Kidney epithelial cell (primary cell): Measurements from ENCODE around the gene ARHGAP24. TPM values are rescaled to one million over a fixed set of nuclear protein-coding genes. Genes with fewer than 3 reads are reported as not detected.

ENCODE experiments used
- DNase-seq: peaks from one replicate; pipeline ENCODE4 v3.0.0-alpha.2; 2010; ENCODE audit warnings: low read depth
- H3K27me3 ChIP-seq: 2 replicates; pipeline ENCODE4 v1.6.0; 2011; ENCODE audit warnings: low read length; ENCODE audit not compliant: control insufficient read depth, insufficient read depth
- H3K36me3 ChIP-seq: 2 replicates; pipeline ENCODE4 v1.5.1; 2011; ENCODE audit warnings: low read length; ENCODE audit not compliant: control insufficient read depth, insufficient read depth
- H3K4me3 ChIP-seq: 2 replicates; pipeline ENCODE4 v1.5.1; 2011; ENCODE audit warnings: low read depth, mild to moderate bottlenecking, control low read depth, low read length
- total RNA-seq: library from RNA; depleted of rRNA; stranded (reverse); fragments of >200 nt; gene quantifications from 2 replicates; pipeline ENCODE4 v1.2.3, GENCODE V29; 2015
- TF ChIP-seq, protein P1 (sequence below): IDR thresholded peaks from 2 replicates; pipeline ENCODE4 v1.5.1; 2011; ENCODE audit warnings: mild to moderate bottlenecking, moderate library complexity, low read length, control low read depth, inconsistent platforms; ENCODE audit not compliant: insufficient read depth, poor library complexity, severe bottlenecking

The ARHGAP24 gene
- total RNA-seq, 1 donor from 2014 or later = 9.6 TPM

DNA sequence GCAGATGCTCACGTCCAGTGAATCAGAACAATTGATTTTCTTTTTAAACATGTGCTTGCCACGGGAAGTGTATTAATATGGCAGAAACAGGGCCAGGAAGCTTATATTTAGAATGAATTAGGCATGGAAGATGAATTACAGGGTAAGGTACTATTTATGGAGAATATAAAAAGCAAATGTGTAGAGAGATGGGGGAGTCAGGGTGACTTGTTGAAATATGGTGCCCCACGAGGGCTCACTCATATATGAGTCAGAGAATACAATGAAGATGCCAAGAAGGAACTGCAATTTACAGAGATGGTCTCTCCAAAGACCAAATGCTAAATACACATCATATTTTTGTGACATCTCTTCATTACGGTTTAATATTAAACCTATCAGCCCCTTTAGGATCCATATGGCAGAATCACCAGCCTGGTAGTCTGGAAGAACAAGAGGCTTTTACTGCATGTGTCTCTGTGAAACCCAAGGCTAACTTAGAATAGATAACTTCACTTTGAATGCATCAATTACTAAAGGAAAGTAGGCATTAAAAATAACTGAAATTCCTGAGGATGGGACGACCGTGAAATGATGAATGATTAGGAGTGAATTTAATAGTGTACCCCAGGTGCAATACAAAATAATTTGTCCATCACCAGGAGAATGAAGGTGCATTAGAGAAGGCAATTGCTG lies 385.3 kb downstream of the ARHGAP24 start:
- TF ChIP-seq, protein P1, sequence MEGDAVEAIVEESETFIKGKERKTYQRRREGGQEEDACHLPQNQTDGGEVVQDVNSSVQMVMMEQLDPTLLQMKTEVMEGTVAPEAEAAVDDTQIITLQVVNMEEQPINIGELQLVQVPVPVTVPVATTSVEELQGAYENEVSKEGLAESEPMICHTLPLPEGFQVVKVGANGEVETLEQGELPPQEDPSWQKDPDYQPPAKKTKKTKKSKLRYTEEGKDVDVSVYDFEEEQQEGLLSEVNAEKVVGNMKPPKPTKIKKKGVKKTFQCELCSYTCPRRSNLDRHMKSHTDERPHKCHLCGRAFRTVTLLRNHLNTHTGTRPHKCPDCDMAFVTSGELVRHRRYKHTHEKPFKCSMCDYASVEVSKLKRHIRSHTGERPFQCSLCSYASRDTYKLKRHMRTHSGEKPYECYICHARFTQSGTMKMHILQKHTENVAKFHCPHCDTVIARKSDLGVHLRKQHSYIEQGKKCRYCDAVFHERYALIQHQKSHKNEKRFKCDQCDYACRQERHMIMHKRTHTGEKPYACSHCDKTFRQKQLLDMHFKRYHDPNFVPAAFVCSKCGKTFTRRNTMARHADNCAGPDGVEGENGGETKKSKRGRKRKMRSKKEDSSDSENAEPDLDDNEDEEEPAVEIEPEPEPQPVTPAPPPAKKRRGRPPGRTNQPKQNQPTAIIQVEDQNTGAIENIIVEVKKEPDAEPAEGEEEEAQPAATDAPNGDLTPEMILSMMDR = no peak
- Histone ChIP-seq H3K4me3 (no peak overlapping the region), H3K27me3 (no peaks in the 10 kb centered on the region), H3K36me3 (no peaks in the 10 kb centered on the region)
- DNase-seq = no peak

DNA sequence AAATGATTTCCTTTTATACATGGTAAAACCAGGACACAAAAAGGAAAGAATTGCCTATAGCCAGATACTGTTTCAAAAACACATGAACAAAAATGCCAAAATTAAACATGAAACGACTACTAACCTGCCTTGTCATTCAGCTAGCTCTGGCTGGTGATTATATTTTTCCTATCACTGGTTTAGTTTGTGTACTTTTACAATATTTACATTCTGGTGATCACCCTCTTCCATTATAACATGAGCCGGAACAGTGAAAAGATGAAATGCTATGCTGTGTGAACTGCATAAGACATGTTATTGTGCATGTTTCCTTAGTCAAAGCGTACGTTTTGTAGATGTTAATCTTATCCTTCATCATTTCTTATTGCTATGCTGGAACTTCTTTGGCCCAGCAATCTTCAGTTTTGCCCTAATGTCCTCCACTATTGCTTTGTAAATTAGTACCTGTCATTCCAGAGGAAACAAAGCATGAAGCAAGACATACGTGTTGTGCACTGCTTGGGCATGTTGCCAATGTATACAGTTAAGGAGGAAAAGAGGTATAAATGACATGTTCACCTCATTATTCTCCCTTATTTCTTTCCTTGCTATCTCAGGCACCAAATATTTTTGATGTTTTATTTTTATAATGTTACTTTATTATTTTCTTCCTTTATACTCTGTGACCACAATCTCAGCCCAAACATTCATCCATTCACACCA lies 386.3 kb downstream of the ARHGAP24 start:
- H3K27me3 ChIP-seq = no peaks in the 10 kb centered on the region
- H3K4me3 ChIP-seq = no peak overlapping the region
- DNase-seq = no peak
- TF ChIP-seq, protein P1 = no peak
- H3K36me3 ChIP-seq = no peaks in the 10 kb centered on the region

DNA sequence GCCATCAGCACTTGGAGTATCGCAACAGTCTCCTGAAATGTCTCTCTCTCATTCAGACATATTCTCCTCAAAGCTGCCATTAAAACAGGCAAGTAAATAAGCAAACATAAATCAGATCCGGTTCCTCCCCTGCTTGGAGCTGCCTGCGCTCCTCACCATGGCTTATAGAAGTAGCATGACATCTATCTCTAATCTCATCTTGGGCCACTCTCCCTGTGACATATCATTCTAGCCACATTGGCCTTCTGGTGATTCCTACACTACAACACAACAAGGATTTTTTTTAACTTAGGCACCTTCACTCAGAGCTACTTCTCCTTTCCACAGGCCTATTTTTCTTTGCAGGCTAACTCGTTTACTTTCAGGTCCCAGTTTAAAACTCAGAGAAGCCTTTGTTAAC lies 387.9 kb downstream of the ARHGAP24 start:
- no peak overlapping the region for H3K4me3 ChIP-seq
- TF ChIP-seq, protein P1 = no peak

DNA sequence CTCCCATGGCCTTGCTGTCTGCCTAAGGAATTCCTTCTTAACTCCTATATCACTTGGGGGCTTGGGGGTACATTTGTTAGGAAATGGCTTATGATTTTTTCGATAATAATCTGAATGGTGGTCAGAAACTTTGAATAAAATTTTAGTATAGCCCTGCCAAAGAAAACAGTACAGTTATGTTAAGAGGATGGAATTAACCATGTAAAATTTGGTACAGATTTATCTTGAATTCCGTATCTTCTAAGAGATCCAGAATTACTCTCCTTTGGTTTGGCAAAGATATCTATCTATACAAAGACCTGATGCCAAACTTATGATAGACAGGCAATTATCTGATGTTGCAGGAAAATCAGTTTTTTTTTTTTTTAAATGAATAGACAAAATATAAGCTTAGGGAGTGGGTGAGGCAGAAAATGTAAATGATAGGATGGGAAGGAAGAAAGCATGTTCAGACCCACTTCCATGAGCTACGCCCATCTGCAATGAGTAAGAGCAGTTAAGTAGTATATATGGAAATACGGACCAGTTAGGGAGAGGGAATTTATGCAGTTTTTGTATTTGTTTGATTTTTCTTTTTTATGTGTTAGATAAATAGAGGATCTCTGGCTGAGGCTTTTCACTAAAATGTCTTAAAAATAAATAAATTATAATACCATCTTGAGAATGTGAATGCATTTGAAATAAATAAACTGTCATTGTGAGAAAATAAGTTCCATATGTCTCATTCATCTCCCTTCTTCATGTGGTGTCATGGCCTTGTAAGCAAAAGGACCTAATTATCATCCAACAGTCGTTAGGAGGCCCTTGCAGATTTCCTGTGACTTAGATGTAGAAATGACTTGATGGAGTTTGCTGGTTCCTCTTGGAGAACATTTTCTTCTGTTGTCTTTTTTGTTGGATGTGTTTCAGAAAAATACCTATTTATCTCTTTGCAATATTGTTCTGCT lies 389.6 kb downstream of the ARHGAP24 start:
- Histone ChIP-seq H3K36me3 (no peaks in the 10 kb centered on the region), H3K4me3 (no peak overlapping the region), H3K27me3 (no peaks in the 10 kb centered on the region)
- TF ChIP-seq, protein P1 = no peak
- DNase-seq = no peak

More for the DNA sequence above, 387.9 kb downstream of the ARHGAP24 start:
- no peaks in the 10 kb centered on the region for H3K36me3 ChIP-seq
- H3K27me3 ChIP-seq = no peaks in the 10 kb centered on the region
- no peak for DNase-seq

DNA sequence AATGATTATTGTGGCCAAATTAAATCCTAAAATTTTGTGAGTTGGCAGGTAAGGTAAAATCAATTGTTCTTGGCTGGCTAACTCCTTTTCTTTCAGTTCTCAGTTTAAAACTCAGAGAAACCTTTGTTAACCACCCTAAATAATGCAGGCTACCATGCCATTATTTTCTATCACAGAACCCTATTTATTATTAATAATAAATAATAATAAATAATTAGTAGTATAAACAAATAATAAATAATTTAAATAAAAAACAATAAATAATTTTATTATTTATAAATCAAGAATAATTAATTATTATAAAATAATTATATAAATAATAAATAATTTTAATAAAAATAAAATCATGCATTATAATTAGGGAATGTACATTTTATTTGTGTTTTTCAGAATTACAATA lies 390.3 kb downstream of the ARHGAP24 start:
- no peaks in the 10 kb centered on the region for H3K36me3 ChIP-seq

More for the DNA sequence above, 390.3 kb downstream of the ARHGAP24 start:
- TF ChIP-seq, protein P1 = no peak
- H3K4me3 ChIP-seq = no peak overlapping the region
- DNase-seq = no peak
- no peaks in the 10 kb centered on the region for H3K27me3 ChIP-seq
